ENCODE data around the gene ZNF521. TPM values are rescaled to one million over a fixed set of nuclear protein-coding genes. Genes with fewer than 3 reads are reported as not detected.

ZNF521 gene
- total and polyA plus RNA-seq, 2 of the 13 experiments (the other 11 are each of a cell fraction or from before 2014, with no cell fraction given), result 0.02 TPM; not detected in 1

- Histone ChIP-seq H3K9me3 (ENCODE audit: low read length) (no peaks in the 10 kb centered on the region), H4K20me1 (ENCODE audit: insufficient read depth, low read length) (no peaks in the 10 kb centered on the region), H3K4me2 (ENCODE audit: low read depth, low read length) (no peak overlapping the region), H3K27ac (ENCODE audit: extremely low read length, insufficient read depth, low read length) (no peak overlapping the region), H3K9ac (ENCODE audit: insufficient read depth, low read depth, low read length) (no peak overlapping the region), H3K79me2 (ENCODE audit: insufficient read depth, low read length) (no peaks in the 10 kb centered on the region), H3K27me3 (ENCODE audit: control insufficient read depth in 1 of 2, insufficient read depth in 2 of 2, low read length in 2 of 2) (no peaks in the 10 kb centered on the region; a peak in 1 of 5 replicates), H3K4me3 (replicated peaks in 1 of 3; ENCODE audit: insufficient read depth in 1 of 3, low read depth in 2 of 3, low read length in 3 of 3) (no peak overlapping the region), H3K36me3 (replicated peaks in 1 of 2; ENCODE audit: control insufficient read depth in 1 of 2, insufficient read depth in 2 of 2, low read length in 2 of 2) (no peaks in the 10 kb centered on the region), H3K4me1 (ENCODE audit: insufficient read depth, low read length) (no peaks in the 10 kb centered on the region), H2AFZ (ENCODE audit: low read length) (no peak overlapping the region)
- WGBS (ENCODE audit: low lambda C conversion rate), result 57% methylated on average over 4 of the region's 4 CpGs
- intact Hi-C loops (cut with micrococcal nuclease; ENCODE audit: unreplicated experiment), result no loop called here
- ATAC-seq (no peak), FAIRE-seq (no peak), DNase-seq (ENCODE audit: low spot score) (no peak)
- POLR2A ChIA-PET, result no interaction called here
- CTCF ChIA-PET (ENCODE audit: low intra/inter-chr PET ratio, low total read pairs), result no interaction called here
- no TSS peak for BruUV-seq (replicated peaks)
- no peak for TF ChIP-seq U2AF2 (IDR thresholded peaks at IDR 0.05; ENCODE audit: low read depth, low read length)
- no peak for TF ChIP-seq ZNF382 (CRISPR knock-in tag; IDR thresholded peaks at IDR 0.05; ENCODE audit: borderline replicate concordance)
- TF ChIP-seq ZNF7 (CRISPR knock-in tag; IDR thresholded peaks at IDR 0.05), result no peak
- no peak for TF ChIP-seq THAP7 (CRISPR knock-in tag; IDR thresholded peaks at IDR 0.05)
- no peak for TF ChIP-seq ZNF468 (CRISPR knock-in tag; IDR thresholded peaks at IDR 0.05)
- no peak for TF ChIP-seq ZNF790 (CRISPR knock-in tag; IDR thresholded peaks at IDR 0.05; ENCODE audit: borderline replicate concordance)
- no peak for TF ChIP-seq FOXC1 (CRISPR knock-in tag; IDR thresholded peaks at IDR 0.05; ENCODE audit: borderline replicate concordance)
- TF ChIP-seq TEF (CRISPR knock-in tag; IDR thresholded peaks at IDR 0.05), result no peak
- TF ChIP-seq FOXJ3 (CRISPR knock-in tag; IDR thresholded peaks at IDR 0.05; ENCODE audit: borderline replicate concordance), result no peak
- in situ Hi-C loops (cut with HindIII; ENCODE audit: extremely low pct_ligation_motif_present, low pct_unique_long_range_greater_than_20kb), result no loop called here
Measured at GRCh38 chr18:25043104-25043503, 308.9 kb downstream of the ZNF521 start.
